Peyer's patch (tissue), 4 donors: ENCODE data around the gene KRT9.

ENCODE experiments used
- POLR2A ChIP-seq, 2 donors: fragments of 450-650 bp; IDR thresholded peaks; one replicate each; pipeline ENCODE4 v1.5.1; 2017; ENCODE audit warnings: antibody characterized with exemption in 2 of 2, mild to moderate bottlenecking in 2 of 2, moderate library complexity in 2 of 2
- TF ChIP-seq, protein P1 (sequence below), 6 experiments: fragments of 450-650 bp in 4 of 6; fragments of 200-600 bp in 2 of 6; sonication (generic) in 1 of 6; IDR thresholded peaks; one replicate each; pipeline ENCODE4 v1.5.1; 2017 to 2019; ENCODE audit warnings: antibody characterized with exemption in 6 of 6, mild to moderate bottlenecking in 3 of 6, moderate library complexity in 1 of 6

DNA sequence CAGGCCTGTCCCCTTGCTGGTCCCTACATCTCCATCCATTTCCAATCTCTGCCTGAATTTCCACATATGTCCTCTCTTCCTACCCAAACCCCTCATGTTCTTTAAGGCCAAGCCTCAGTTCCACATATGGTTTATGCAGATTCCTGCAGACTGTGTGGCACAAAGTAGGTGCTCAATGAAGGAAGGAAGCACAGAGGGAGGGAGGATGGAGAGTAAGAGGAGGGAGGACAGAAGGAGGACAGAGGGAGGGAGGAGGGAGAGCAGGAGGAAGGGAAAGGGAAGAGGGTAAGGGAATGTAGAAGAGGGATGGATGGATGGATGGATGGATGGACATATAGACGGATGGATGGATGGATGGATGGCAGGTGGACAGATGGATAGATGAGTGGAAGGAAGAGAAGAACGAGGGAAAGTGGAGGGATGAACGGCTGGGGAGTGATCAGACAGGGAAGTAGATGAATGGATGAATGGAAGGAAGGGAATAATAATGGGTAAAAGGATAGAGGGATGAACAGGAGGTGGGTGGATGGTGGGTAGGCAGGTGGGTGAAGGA is 22.6 kb upstream of the KRT9 start:
- TF ChIP-seq, protein P1, sequence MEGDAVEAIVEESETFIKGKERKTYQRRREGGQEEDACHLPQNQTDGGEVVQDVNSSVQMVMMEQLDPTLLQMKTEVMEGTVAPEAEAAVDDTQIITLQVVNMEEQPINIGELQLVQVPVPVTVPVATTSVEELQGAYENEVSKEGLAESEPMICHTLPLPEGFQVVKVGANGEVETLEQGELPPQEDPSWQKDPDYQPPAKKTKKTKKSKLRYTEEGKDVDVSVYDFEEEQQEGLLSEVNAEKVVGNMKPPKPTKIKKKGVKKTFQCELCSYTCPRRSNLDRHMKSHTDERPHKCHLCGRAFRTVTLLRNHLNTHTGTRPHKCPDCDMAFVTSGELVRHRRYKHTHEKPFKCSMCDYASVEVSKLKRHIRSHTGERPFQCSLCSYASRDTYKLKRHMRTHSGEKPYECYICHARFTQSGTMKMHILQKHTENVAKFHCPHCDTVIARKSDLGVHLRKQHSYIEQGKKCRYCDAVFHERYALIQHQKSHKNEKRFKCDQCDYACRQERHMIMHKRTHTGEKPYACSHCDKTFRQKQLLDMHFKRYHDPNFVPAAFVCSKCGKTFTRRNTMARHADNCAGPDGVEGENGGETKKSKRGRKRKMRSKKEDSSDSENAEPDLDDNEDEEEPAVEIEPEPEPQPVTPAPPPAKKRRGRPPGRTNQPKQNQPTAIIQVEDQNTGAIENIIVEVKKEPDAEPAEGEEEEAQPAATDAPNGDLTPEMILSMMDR (IDR thresholded peaks at IDR 0.05): no peak
- TF ChIP-seq POLR2A (IDR thresholded peaks at IDR 0.05): no peak
